ENCODE measurements around the gene IPCEF1. TPM values are rescaled to one million over a fixed set of nuclear protein-coding genes. Genes with fewer than 3 reads are reported as not detected.
"Not testable (repeated sequence)": the region's sequence is repeated elsewhere in the genome, so short reads cannot be mapped to it uniquely, and the experiment has no call there.

IPCEF1 gene
- total RNA-seq, 2 donors from 2014 or later, result 0.90 to 1.2 TPM

GRCh38 chr6:154341336-154341735, 15.3 kb downstream of the IPCEF1 start:
- Histone ChIP-seq H3K4me1 (no peaks in the 10 kb centered on the region), H3K4me3 (no peak overlapping the region), H3K9ac (ENCODE audit: low read depth in 2 of 2, low read length in 2 of 2) (no peak overlapping the region), H3K27me3 (no peaks in the 10 kb centered on the region), H3K36me3 (no peaks in the 10 kb centered on the region), H3K27ac (no peak overlapping the region), H3K9me3 (no peaks in the 10 kb centered on the region)
- intact Hi-C loops (cut with DNase I), result no loop called here
- DNase-seq, result no peak
- no peak for TF ChIP-seq CTCF (IDR thresholded peaks at IDR 0.05)

GRCh38 chr6:154337406-154338005, 19.1 kb downstream of the IPCEF1 start:
- Histone ChIP-seq H3K36me3 (no peaks in the 10 kb centered on the region), H3K27ac (no peak overlapping the region), H3K27me3 (no peaks in the 10 kb centered on the region), H3K4me1 (no peaks in the 10 kb centered on the region), H3K9me3 (no peaks in the 10 kb centered on the region), H3K4me3 (no peak overlapping the region), H3K9ac (ENCODE audit: low read depth in 2 of 2, low read length in 2 of 2) (no peak overlapping the region)
- DNase-seq, result no peak
- intact Hi-C loops (cut with DNase I), result no loop called here
- no peak for TF ChIP-seq CTCF (IDR thresholded peaks at IDR 0.05)

- H3K9ac ChIP-seq (ENCODE audit: low read depth in 2 of 2, low read length in 2 of 2); H3K9me3 ChIP-seq; H3K27ac ChIP-seq; H3K4me1 ChIP-seq; H3K36me3 ChIP-seq; DNase-seq; H3K27me3 ChIP-seq; H3K4me3 ChIP-seq; intact Hi-C loops (cut with DNase I): not testable (repeated sequence)
Observed at GRCh38 chr6:154334147-154334546, 22.5 kb downstream of the IPCEF1 start.

GRCh38 chr6:154331750-154332149, 24.9 kb downstream of the IPCEF1 start:
- no peak overlapping the region for H3K27ac ChIP-seq
- H3K9me3 ChIP-seq, result no peaks in the 10 kb centered on the region
- H3K4me1 ChIP-seq, result no peaks in the 10 kb centered on the region
- H3K27me3 ChIP-seq, result no peaks in the 10 kb centered on the region
- H3K36me3 ChIP-seq, result no peaks in the 10 kb centered on the region
- H3K4me3 ChIP-seq, result no peak overlapping the region
- no peak for TF ChIP-seq CTCF (IDR thresholded peaks at IDR 0.05)
- DNase-seq, result no peak
- intact Hi-C loops (cut with DNase I), result no loop called here
- no peak overlapping the region for H3K9ac ChIP-seq (ENCODE audit: low read depth in 2 of 2, low read length in 2 of 2)

- no peaks in the 10 kb centered on the region for H3K4me1 ChIP-seq
- H3K9me3 ChIP-seq, result no peaks in the 10 kb centered on the region
- H3K27ac ChIP-seq, result no peak overlapping the region
- no peaks in the 10 kb centered on the region for H3K27me3 ChIP-seq
- no peaks in the 10 kb centered on the region for H3K36me3 ChIP-seq
- intact Hi-C loops (cut with DNase I), result no loop called here
- TF ChIP-seq CTCF (IDR thresholded peaks at IDR 0.05), result no peak
- DNase-seq, result no peak
- no peak overlapping the region for H3K9ac ChIP-seq (ENCODE audit: low read depth in 2 of 2, low read length in 2 of 2)
- H3K4me3 ChIP-seq, result no peak overlapping the region
Observed at GRCh38 chr6:154329350-154330170, 27.0 kb downstream of the IPCEF1 start.

- DNase-seq; H3K36me3 ChIP-seq; H3K9me3 ChIP-seq; H3K27ac ChIP-seq; intact Hi-C loops (cut with DNase I); H3K4me1 ChIP-seq; H3K27me3 ChIP-seq; H3K9ac ChIP-seq (ENCODE audit: low read depth in 2 of 2, low read length in 2 of 2); H3K4me3 ChIP-seq: not testable (repeated sequence)
Observed at GRCh38 chr6:154327313-154327712, 29.3 kb downstream of the IPCEF1 start.

Measured in colonic mucosa (tissue), 4 donors.